Neural cell (in vitro differentiated cells): ENCODE measurements around the gene LRRC38.

Experiments
- CTCF ChIP-seq: fragments of 450-650 bp; IDR thresholded peaks from 2 replicates; pipeline ENCODE4 v1.5.1; 2014; ENCODE audit warnings: antibody characterized with exemption, mild to moderate bottlenecking, moderate library complexity; ENCODE audit not compliant: poor library complexity, severe bottlenecking
- POLR2AphosphoS5 ChIP-seq: IDR thresholded peaks from 2 replicates; pipeline ENCODE4 v1.6.1; 2012
- REST ChIP-seq: IDR thresholded peaks from 2 replicates; pipeline ENCODE4 v1.6.1; 2012; ENCODE audit warnings: borderline replicate concordance
- TAF1 ChIP-seq: IDR thresholded peaks from 2 replicates; pipeline ENCODE4 v1.6.1; 2012; ENCODE audit warnings: low read depth

- TF ChIP-seq CTCF = no peak
- TF ChIP-seq POLR2AphosphoS5 = no peak
- no peak for TF ChIP-seq REST
- no peak for TF ChIP-seq TAF1
Measured at GRCh38 chr1:13494712-13495111, 19.1 kb downstream of the LRRC38 start.
